Neuronal stem cell (in vitro differentiated cells): Measurements from ENCODE around the gene HOXA7.

Experiments
- DNase-seq: peaks from one replicate; pipeline ENCODE4 v3.0.0-alpha.2; 2013; ENCODE audit warnings: low spot score
- H2AFZ ChIP-seq: one replicate; pipeline ENCODE4 v1.6.1; 2013; ENCODE audit warnings: mild to moderate bottlenecking, low read length, inconsistent platforms
- H2AK5ac ChIP-seq: 2 replicates; pipeline ENCODE4 v1.6.1; 2013; ENCODE audit warnings: low read depth, mild to moderate bottlenecking, inconsistent platforms, low read length, moderate library complexity, mixed read lengths
- H2BK120ac ChIP-seq: 2 replicates; pipeline ENCODE4 v1.6.1; 2013; ENCODE audit warnings: low read depth, mild to moderate bottlenecking, inconsistent platforms, low read length, moderate library complexity, mixed read lengths
- H2BK12ac ChIP-seq: one replicate; pipeline ENCODE4 v1.6.1; 2013; ENCODE audit warnings: low read length, inconsistent platforms
- H2BK15ac ChIP-seq: 2 replicates; pipeline ENCODE4 v1.6.1; 2013; ENCODE audit warnings: mild to moderate bottlenecking, low read length, inconsistent platforms, mixed read lengths
- H2BK5ac ChIP-seq: one replicate; pipeline ENCODE4 v1.6.1; 2013; ENCODE audit warnings: inconsistent platforms, mild to moderate bottlenecking, low read length, moderate library complexity
- H3K14ac ChIP-seq: one replicate; pipeline ENCODE4 v1.6.1; 2013; ENCODE audit warnings: low read length, inconsistent platforms
- H3K18ac ChIP-seq: 2 replicates; pipeline ENCODE4 v1.6.1; 2013; ENCODE audit warnings: low read length, inconsistent platforms
- H3K23ac ChIP-seq: 2 replicates; pipeline ENCODE4 v1.6.1; 2013; ENCODE audit warnings: low read depth, mild to moderate bottlenecking, mixed read lengths, low read length, inconsistent platforms; ENCODE audit not compliant: poor library complexity
- H3K27ac ChIP-seq: replicated peaks from 3 replicates; pipeline ENCODE4 v1.5.1; 2013; ENCODE audit warnings: low read length, inconsistent platforms
- H3K27me3 ChIP-seq, 3 experiments: 2 replicates each; pipeline ENCODE4 v1.6.1; 2013; ENCODE audit warnings: low read length in 3 of 3, mild to moderate bottlenecking in 2 of 3, inconsistent platforms in 1 of 3, low read depth in 1 of 3, mixed read lengths in 1 of 3, moderate library complexity in 1 of 3; ENCODE audit not compliant: control insufficient read depth in 3 of 3, insufficient read depth in 3 of 3
- H3K36me3 ChIP-seq, 2 donors: replicated peaks in 1 of 2; 2 replicates each; pipeline ENCODE4 v1.6.1; 2013; ENCODE audit warnings: low read length in 2 of 2; ENCODE audit not compliant: control insufficient read depth in 2 of 2, insufficient read depth in 2 of 2
- H3K4ac ChIP-seq: 2 replicates; pipeline ENCODE4 v1.6.1; 2013; ENCODE audit warnings: inconsistent platforms, mild to moderate bottlenecking, low read length, moderate library complexity
- H3K4me1 ChIP-seq, 2 donors: 1 replicate in 1 of 2; 2 replicates in 1 of 2; pipeline ENCODE4 v1.6.1; 2013; ENCODE audit warnings: low read length in 2 of 2, low read depth in 1 of 2; ENCODE audit not compliant: control insufficient read depth in 2 of 2, insufficient read depth in 1 of 2
- H3K4me2 ChIP-seq: one replicate; pipeline ENCODE4 v1.6.1; 2013; ENCODE audit warnings: mild to moderate bottlenecking, low read length, inconsistent platforms; ENCODE audit not compliant: insufficient read depth, poor library complexity, severe bottlenecking
- H3K4me3 ChIP-seq, 2 donors: 2 replicates each; pipeline ENCODE4 v1.5.1; 2013; ENCODE audit warnings: low read length in 2 of 2, mild to moderate bottlenecking in 2 of 2, inconsistent platforms in 1 of 2, moderate library complexity in 1 of 2
- H3K79me1 ChIP-seq: one replicate; pipeline ENCODE4 v1.6.1; 2013; ENCODE audit warnings: low read depth, mild to moderate bottlenecking, inconsistent platforms, low read length, moderate library complexity
- H3K9ac ChIP-seq: one replicate; pipeline ENCODE4 v1.6.1; 2013; ENCODE audit warnings: mild to moderate bottlenecking, low read depth, low read length, inconsistent platforms; ENCODE audit not compliant: poor library complexity
- H3K9me3 ChIP-seq, 2 donors: replicated peaks in 1 of 2; 2 replicates each; pipeline versions ENCODE3 to v1.6.1; 2013; ENCODE audit warnings: low read length in 2 of 2, mild to moderate bottlenecking in 2 of 2, inconsistent platforms in 1 of 2, low read depth in 1 of 2, mixed read lengths in 1 of 2, moderate library complexity in 1 of 2; ENCODE audit not compliant: control insufficient read depth in 2 of 2, insufficient read depth in 1 of 2
- H4K8ac ChIP-seq: one replicate; pipeline ENCODE4 v1.6.1; 2013; ENCODE audit warnings: low read depth, mild to moderate bottlenecking, inconsistent platforms, low read length, moderate library complexity
- H4K91ac ChIP-seq: one replicate; pipeline ENCODE4 v1.6.1; 2013; ENCODE audit warnings: low read length, low read depth, mild to moderate bottlenecking, inconsistent platforms; ENCODE audit not compliant: poor library complexity
- WGBS, 2 donors: extraction: QIAGEN DNeasy Blood & Tissue Kit; methylation state at CpG; one replicate each; pipeline ENCODE4 v1.1.7; 2013; ENCODE audit warnings: missing lambda C conversion rate in 2 of 2, mixed read lengths in 1 of 2; ENCODE audit not compliant: insufficient read length in 2 of 2, insufficient replicate concordance in 1 of 2; ENCODE audit errors: extremely low coverage in 2 of 2; 5-methylcytosine and 5-hydroxymethylcytosine counted together

HOXA7 gene

GRCh38 chr7:27174874-27175625, 18.6 kb upstream of the HOXA7 start:
- Histone ChIP-seq H3K27me3 (peaks cover 68 to 100% (median 92%) of the 10 kb centered on the region in 3 experiments), H3K79me1 (no peaks in the 10 kb centered on the region), H3K4me2 (no peak overlapping the region), H3K4me1 (no peaks in the 10 kb centered on the region), H3K4me3 (no peak overlapping the region), H3K27ac (no peak overlapping the region), H2BK5ac (no peak overlapping the region), H2BK12ac (no peak overlapping the region), H2BK15ac (no peak overlapping the region), H2AFZ (peak overlapping the region; percentile 78), H3K14ac (no peak overlapping the region), H2BK120ac (no peak overlapping the region), H3K18ac (no peak overlapping the region), H3K9me3 (peaks cover 2 to 17% of the 10 kb centered on the region in 2 donors), H2AK5ac (no peak overlapping the region), H3K36me3 (no peaks in the 10 kb centered on the region), H3K23ac (no peak overlapping the region), H3K4ac (no peak overlapping the region), H3K9ac (no peak overlapping the region), H4K91ac (no peak overlapping the region), H4K8ac (no peak overlapping the region)
- no CpG with 5 or more reads among the region's 12 CpGs for WGBS, 2 donors
- no peak for DNase-seq

- Histone ChIP-seq H2BK15ac (no peak within 1 kb of the TSS), H3K18ac (no peak within 1 kb of the TSS), H2AFZ (peak within 1 kb of the TSS; percentile 85), H2BK120ac (no peak within 1 kb of the TSS), H3K23ac (peak within 1 kb of the TSS; percentile 80), H2BK5ac (peak within 1 kb of the TSS; percentile 39), H3K14ac (no peak within 1 kb of the TSS), H4K91ac (no peak within 1 kb of the TSS), H3K4me1 (no peaks in the 10 kb centered on the region), H3K36me3 (no peaks in the 10 kb centered on the region), H3K4ac (no peak within 1 kb of the TSS), H3K79me1 (no peaks in the 10 kb centered on the region), H3K4me2 (peak within 1 kb of the TSS; percentile 11), H4K8ac (no peak within 1 kb of the TSS), H2AK5ac (no peak within 1 kb of the TSS), H3K27ac (no peak within 1 kb of the TSS), H3K9me3 (peaks cover 2 to 13% of the 10 kb centered on the region in 2 donors), H3K27me3 (peaks cover 70 to 99% (median 92%) of the 10 kb centered on the region in 3 experiments), H2BK12ac (no peak within 1 kb of the TSS), H3K9ac (no peak within 1 kb of the TSS), H3K4me3 (no peak within 1 kb of the TSS)
- no CpG with 5 or more reads among the region's 82 CpGs for WGBS, 2 donors
- no peak for DNase-seq
These were observed 17.7 kb upstream of the HOXA7 start, which contains the start of gene HOXA10 for GRCh38 chr7:27173956-27174873. Gene HOXA10 (minus strand): TSS chr7:27174320. CDS start chr7:27174306, 14 bp downstream.

DNA sequence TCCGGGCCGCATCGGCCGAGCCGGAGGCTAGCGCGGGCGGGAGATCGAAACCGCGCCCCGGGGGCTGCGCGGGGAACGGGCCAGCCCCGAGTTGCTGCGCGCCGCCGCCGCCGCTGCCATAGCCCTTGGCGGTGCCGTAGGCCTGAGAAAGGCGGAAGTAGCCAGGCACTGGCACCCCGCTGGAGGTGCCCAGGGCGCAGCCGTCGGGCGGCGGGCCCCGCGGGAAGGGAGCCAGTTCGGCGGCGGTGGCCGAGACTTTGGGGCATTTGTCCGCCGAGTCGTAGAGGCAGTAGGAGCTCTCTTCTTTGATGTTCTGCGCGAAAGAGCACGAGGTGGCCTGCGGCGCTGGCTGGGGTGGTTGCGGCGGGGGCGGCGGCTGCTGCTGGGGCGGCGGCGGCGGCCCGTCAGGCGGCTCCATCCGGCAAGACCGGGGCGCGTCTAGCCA, 17.1 kb upstream of the HOXA7 start:
- H3K4me3 ChIP-seq = no peak overlapping the region
- H3K4me2 ChIP-seq = no peak overlapping the region
- peak overlapping the region; percentile 39 for H2BK5ac ChIP-seq
- DNase-seq = no peak
- H2BK12ac ChIP-seq = no peak overlapping the region
- no CpG with 5 or more reads among the region's 59 CpGs for WGBS, 2 donors
- H4K8ac ChIP-seq = no peak overlapping the region
- H3K79me1 ChIP-seq = no peaks in the 10 kb centered on the region
- peak overlapping the region; percentile 80 for H3K23ac ChIP-seq
- H3K36me3 ChIP-seq = no peaks in the 10 kb centered on the region
- H3K4ac ChIP-seq = no peak overlapping the region
- H3K4me1 ChIP-seq = no peaks in the 10 kb centered on the region
- H3K27ac ChIP-seq = no peak overlapping the region
- H2AK5ac ChIP-seq = no peak overlapping the region
- H2AFZ ChIP-seq = peak overlapping the region; percentile 85
- no peak overlapping the region for H3K9ac ChIP-seq
- H4K91ac ChIP-seq = no peak overlapping the region
- no peak overlapping the region for H2BK120ac ChIP-seq
- no peak overlapping the region for H3K18ac ChIP-seq
- no peak overlapping the region for H2BK15ac ChIP-seq
- peaks cover 0 to 16% of the 10 kb centered on the region in 2 donors for H3K9me3 ChIP-seq
- H3K14ac ChIP-seq = no peak overlapping the region
- H3K27me3 ChIP-seq = peaks cover 75 to 99% (median 94%) of the 10 kb centered on the region in 3 experiments
